Stimulated activated effector memory CD8-positive, alpha-beta T cell treated with anti-CD3 and anti-CD28 coated beads, Interleukin-12 subunit alpha, Interleukin-12 subunit beta, amount 100 ng/mL, for 72 hours (primary cell): Measurements from ENCODE around the gene BEST3.

ENCODE experiments used
- ATAC-seq: fragments of 150-1000 bp; cut with Tn5 transposase; 2 replicates; pipeline ENCODE4 v1.10.0; 2021
- DNase-seq, 2 donors: peaks; one replicate each; pipeline ENCODE4 v3.0.0; 2021 to 2022; ENCODE audit warnings: low spot score in 2 of 2
- H3K27ac Mint-ChIP-seq: one replicate; pipeline ENCODE4 v1.8.0; 2022; ENCODE audit warnings: mild to moderate bottlenecking, mixed read lengths
- H3K36me3 Mint-ChIP-seq: one replicate; pipeline ENCODE4 v1.8.0; 2022; ENCODE audit warnings: mild to moderate bottlenecking, mixed read lengths
- H3K4me1 Mint-ChIP-seq: one replicate; pipeline ENCODE4 v1.8.0; 2022; ENCODE audit warnings: mixed read lengths
- H3K4me3 Mint-ChIP-seq: one replicate; pipeline ENCODE4 v1.8.0; 2022; ENCODE audit warnings: mild to moderate bottlenecking, mixed read lengths
- H3K9me3 Mint-ChIP-seq: one replicate; pipeline ENCODE4 v1.8.0; 2022; ENCODE audit warnings: mixed read lengths

Gene BEST3

DNA sequence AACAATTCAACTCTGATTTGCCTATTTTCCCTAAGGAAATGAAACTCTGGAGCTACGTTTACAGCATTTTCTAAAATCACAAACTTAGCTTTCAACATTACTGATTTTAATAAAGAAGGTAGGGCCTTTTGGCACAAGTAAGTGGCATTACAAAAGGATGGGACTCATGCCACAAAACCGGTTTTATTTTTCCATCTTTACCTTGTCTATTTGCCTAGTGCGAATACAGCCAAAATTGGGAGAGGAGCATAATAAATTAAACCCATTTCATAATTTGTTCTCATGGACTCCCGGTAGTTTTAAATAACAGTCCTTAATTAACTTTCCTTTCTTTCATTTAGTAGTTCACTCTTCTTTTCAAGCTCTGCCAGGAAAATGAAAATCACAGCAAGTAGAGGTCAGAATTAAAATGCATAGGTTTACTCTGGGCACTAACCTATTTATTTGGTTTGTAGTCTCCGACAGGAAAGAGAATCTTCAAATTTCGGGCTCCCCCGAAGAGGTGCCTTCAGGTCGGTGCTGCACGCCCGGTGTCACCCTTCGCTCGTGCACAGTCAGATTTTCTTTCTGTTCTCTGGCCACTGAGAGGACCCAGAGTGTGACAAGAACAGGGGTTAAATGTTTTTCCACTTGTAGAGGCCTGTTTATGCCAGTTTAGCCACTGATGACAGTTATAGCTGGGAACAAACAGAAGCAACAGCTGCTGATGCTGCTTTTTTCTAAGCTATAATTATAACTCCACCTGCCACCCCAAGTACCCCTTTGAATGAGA lies at the start of gene BEST3:
TSS of gene BEST3 (minus strand) at position 535 of the 772 bp plus-strand sequence. CDS start 1,505 bp downstream, outside the sequence.
- no peaks in the 10 kb centered on the region for H3K36me3 Mint-ChIP-seq
- H3K4me1 Mint-ChIP-seq: no peaks in the 10 kb centered on the region
- ATAC-seq (no peak), DNase-seq (no peak)
- H3K27ac Mint-ChIP-seq: no peak within 1 kb of the TSS
- H3K9me3 Mint-ChIP-seq: no peaks in the 10 kb centered on the region
- no peak within 1 kb of the TSS for H3K4me3 Mint-ChIP-seq

DNA sequence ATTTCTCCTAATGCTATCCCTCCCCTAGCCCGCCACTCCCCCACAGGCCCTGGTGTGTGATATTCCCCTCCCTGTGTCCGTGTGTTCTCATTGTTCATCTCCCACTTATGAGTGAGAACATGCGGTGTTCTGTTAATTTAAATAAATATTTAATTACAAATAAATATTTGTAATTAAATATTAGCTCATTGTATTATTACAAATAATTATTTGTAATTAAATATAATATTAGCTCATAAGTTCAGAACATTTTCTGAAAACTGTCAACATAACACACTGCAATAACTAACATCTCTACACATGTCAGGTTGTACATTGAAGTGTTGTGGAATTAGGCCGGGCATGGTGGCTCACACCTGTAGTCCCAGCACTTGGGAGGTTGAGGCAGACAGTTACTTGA lies 45.0 kb upstream of the BEST3 start:
- Mint-ChIP-seq H3K4me3 (no peak overlapping the region), H3K36me3 (no peaks in the 10 kb centered on the region), H3K4me1 (peaks cover 6% of the 10 kb centered on the region), H3K27ac (no peak overlapping the region), H3K9me3 (no peaks in the 10 kb centered on the region)
- ATAC-seq: no peak
- no peak for DNase-seq

DNA sequence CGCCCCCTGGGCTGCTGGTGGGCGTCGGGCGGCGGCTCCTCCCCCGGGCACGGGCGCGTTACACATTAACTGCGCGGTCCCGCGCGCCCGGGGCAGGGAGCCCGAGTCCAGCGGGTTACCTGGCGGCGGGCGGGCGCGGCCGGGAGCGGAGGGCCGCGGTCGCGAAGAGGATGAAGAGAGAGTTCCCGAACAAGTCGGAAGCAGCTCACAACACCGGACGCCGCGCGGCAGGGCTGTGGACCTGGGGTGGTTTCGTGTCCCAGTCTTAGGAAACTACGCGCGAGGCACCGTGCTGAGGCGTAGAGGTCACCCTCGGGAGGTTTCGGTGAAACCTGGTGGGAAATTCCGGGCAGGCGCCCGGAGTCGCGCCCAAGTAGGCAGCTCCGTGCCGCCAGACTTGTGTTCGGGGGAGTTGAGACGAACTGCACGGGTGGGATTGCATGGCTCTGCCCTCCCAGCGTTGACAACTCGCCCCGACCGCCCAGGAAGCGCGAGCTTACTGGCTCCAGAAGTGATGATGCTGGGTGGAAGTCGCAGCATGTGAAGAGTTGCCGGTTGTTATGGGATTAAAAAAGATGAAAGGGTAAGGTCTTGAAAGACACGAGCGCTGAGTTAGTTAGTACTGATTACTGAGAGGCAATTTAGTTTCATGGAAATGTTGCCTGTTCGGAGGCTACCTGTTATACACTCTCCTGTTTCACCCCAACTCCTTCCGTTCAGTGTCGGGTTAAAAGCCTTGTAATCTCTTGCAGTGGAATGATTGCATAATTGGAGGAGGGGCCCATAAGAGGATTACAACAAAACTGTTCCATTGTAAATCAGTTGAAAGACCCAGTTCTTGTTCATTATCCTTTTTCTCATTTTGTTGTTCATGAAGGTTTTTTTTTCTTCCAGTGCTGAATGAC lies 40.4 kb upstream of the BEST3 start:
- no peaks in the 10 kb centered on the region for H3K36me3 Mint-ChIP-seq
- H3K4me1 Mint-ChIP-seq: peaks cover 6% of the 10 kb centered on the region
- ATAC-seq: peak; percentile 50
- peak overlapping the region; percentile 77 for H3K4me3 Mint-ChIP-seq
- DNase-seq: peak; percentile 29 to 79
- no peaks in the 10 kb centered on the region for H3K9me3 Mint-ChIP-seq
- peak overlapping the region; percentile 27 for H3K27ac Mint-ChIP-seq

DNA sequence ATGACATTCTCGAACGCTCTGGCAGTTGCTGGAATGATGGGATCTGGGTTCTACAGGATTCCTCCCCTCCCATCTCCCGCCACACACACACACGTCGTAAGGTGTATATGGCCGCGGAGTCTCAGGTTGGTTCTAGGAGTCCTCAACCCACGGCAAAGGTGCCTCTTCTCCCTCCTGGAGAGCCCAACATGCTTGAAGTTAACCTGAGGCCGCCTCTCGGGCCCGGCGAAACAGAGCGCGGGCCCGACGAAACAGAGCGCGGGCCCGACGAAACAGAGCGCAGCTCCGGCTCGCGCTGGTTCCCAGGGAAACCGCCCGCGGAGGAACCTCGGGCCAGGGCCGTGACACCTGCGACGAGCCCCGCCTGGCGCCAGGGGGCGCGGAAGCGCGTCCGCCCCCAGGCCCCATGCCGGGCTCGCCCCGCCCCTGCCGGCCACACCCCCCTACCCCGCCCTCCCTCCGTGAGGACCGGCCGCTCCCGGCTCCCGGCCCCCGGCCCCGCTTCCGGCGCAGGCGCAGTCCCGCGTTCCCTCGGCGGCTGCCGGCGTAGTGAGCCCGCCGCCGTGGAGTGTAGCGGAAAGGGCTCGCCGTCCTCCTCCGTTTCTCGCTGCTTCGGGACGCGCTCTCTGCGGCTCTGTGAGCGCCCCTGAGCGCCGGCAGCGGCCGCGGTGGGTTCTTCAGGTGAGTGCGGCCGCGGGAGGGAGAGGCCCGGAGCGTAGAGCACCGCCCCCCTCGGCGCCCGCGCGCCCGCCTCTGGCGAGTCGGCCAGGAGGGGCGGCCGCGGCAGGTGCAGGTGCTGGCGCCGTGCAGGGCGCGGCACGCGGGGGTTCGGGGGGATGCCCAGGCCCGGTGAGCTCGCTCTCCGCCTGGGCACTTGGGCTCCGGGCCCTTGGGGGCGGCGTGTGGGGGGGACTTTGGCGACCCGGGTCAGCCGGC lies 39.5 kb upstream of the BEST3 start, which contains the start of gene RAB3IP:
TSS of gene RAB3IP (plus strand) at position 510 of the 936 bp plus-strand sequence. CDS start 16,549 bp downstream, outside the sequence.
- Mint-ChIP-seq H3K9me3 (no peaks in the 10 kb centered on the region), H3K4me3 (peak within 1 kb of the TSS; percentile 77), H3K36me3 (no peaks in the 10 kb centered on the region), H3K27ac (peak within 1 kb of the TSS; percentile 27), H3K4me1 (peaks cover 6% of the 10 kb centered on the region)
- ATAC-seq (peak; percentile 90), DNase-seq (peak; percentile 94 to 95)

DNA sequence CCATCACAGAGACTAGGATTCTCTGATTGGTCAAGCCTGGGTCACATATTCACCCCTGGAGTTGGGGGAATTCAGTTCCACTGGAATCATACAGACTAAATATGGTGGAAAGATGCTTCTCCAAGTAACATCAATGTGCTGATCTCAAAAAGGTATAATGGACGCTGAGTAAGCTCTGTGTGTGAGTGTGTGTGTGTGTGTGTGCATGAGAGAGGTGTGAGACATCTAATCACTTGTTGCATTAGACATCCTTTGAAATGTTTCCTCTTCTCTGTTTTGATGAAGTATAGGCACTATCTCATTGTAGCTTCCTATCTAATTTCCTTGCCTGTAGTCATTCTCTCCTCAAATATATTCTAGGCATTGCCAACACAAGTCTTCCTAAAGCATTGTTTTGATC lies 34.5 kb upstream of the BEST3 start:
- H3K36me3 Mint-ChIP-seq: no peaks in the 10 kb centered on the region
- H3K4me3 Mint-ChIP-seq: no peak overlapping the region
- ATAC-seq (no peak), DNase-seq (no peak)
- H3K9me3 Mint-ChIP-seq: no peaks in the 10 kb centered on the region
- H3K27ac Mint-ChIP-seq: no peak overlapping the region
- H3K4me1 Mint-ChIP-seq: no peaks in the 10 kb centered on the region

DNA sequence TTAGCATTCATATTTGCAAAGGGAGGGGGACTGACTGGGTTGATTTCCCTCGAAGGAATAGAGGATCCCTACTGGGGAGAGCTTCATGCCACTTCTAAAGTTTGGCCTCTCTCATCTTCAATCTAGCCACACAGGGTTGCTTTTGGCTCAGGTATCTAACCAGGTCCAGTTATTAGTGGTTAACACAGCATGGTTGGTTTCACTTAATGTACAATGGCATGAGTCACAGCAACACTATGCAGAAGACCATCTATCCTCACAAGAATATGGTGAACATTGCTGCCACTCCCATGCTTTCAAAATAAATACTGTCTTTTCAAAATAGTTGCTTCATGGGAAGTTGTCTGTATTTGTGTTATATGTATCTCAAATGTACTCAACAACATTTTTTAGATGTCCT lies 33.0 kb upstream of the BEST3 start:
- DNase-seq (no peak), ATAC-seq (peak; percentile 42)
- H3K4me1 Mint-ChIP-seq: no peaks in the 10 kb centered on the region
- no peak overlapping the region for H3K4me3 Mint-ChIP-seq
- H3K27ac Mint-ChIP-seq: no peak overlapping the region
- H3K36me3 Mint-ChIP-seq: no peaks in the 10 kb centered on the region
- no peaks in the 10 kb centered on the region for H3K9me3 Mint-ChIP-seq

DNA sequence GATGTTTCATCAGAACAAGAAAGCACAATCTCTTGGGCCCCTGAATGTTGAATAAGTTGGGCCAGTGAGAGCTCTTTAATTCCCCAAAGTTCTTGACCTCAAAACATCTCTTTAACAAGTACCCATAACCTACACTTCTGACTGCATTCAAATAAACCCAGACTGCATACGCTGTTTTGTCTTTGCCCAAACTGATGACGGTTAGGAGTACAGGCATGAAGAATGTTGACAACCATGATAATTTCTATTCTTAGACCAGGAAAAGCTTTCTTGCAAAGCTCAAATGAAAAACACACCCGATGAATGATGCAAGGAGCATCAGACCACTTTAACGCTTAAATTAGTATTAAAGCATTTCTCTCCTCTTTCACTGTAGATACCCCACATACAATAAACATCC lies 27.8 kb upstream of the BEST3 start:
- H3K4me3 Mint-ChIP-seq: no peak overlapping the region

DNA sequence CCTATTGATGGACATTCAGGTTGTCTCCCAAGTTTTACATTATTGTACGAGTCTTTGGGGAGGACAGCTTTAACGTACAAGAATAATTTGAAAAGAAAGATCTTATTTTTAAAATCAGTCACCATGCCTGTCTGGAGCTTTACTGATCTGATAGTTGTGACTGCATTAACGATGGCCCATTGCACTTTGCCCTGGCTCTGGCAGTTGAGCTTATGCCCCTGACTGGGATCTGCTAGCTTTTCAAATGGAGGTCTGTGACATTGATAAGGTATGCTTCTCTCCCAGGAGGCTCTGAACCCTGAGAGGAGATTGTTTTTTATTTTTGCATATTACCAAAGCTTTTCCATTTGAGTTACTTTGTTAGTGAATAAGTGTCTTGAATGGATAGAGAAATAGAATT lies 21.6 kb upstream of the BEST3 start:
- Mint-ChIP-seq H3K27ac (no peak overlapping the region), H3K4me1 (no peaks in the 10 kb centered on the region), H3K9me3 (no peaks in the 10 kb centered on the region), H3K4me3 (no peak overlapping the region), H3K36me3 (no peaks in the 10 kb centered on the region)
- no peak for DNase-seq
- ATAC-seq: no peak

More for the DNA sequence above, 27.8 kb upstream of the BEST3 start:
- Mint-ChIP-seq H3K27ac (no peak overlapping the region), H3K4me1 (no peaks in the 10 kb centered on the region), H3K36me3 (no peaks in the 10 kb centered on the region), H3K9me3 (no peaks in the 10 kb centered on the region)
- ATAC-seq (no peak), DNase-seq (no peak)

DNA sequence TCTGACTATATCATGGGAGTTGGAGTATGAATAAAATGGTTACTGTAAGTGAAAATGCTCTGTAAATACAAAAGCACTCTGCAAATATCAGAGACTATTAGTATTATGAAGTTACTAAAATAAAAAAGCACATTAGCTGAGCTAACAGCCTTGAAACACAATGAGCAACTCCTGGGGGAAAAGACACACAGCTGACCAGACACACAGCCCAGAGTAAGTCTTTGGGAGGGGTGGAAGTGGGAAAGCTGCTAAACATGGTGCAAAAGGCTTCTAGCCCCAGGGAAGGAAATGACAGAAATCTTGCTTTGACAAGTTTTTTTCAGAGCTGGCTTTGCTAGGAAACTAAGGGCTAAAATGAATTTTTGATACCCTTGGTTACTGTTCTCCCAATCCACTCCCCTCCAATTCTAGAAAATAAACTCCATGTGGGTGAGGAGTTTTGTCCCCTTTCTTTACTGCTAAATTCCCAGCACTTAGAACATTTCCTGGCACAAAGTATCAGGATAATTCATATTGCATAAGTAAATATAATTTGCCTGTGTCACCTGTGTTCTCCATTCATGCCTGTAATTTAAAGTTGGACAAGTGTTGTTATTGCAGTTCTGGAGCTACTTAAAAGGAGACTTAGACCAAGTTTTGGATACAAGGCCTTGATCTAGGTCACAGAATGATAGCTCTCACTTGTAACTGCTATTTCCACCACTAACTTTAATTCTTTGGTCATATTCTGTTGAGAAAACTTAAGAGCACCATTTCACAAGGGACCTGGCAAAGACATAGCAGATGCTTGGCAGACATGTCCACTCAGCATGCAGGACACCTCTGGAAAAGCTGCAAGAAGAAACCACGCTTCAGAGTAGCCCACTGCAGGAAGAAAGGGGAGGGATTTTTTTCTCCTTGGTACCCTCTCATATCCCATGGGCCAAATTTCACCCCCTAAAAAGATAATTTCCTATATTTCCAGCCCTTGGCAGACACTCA lies 20.5 kb upstream of the BEST3 start:
- H3K4me3 Mint-ChIP-seq: no peak overlapping the region
- DNase-seq (no peak), ATAC-seq (no peak)
- no peaks in the 10 kb centered on the region for H3K9me3 Mint-ChIP-seq
- no peaks in the 10 kb centered on the region for H3K4me1 Mint-ChIP-seq
- H3K27ac Mint-ChIP-seq: no peak overlapping the region
- H3K36me3 Mint-ChIP-seq: no peaks in the 10 kb centered on the region

DNA sequence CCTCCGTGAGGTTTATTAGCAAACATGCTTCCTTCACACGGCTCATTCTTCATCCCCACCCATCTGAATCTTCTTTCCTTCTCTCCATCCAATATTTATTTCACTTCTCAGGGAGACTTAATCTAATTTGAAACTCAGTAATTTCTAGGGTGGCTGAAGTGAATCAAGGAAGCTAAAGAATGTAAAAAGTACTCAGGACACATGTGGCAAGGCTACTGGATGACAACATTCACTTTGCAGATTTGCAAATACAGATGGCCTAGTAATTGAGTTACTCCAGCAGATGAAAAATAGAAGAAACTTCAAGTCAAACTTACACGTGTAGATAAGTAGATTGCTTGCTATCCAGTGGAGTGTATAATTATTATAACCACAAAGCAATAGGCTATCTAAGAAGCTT lies 15.4 kb upstream of the BEST3 start:
- no peak for DNase-seq
- H3K27ac Mint-ChIP-seq: no peak overlapping the region
- no peak overlapping the region for H3K4me3 Mint-ChIP-seq
- no peaks in the 10 kb centered on the region for H3K36me3 Mint-ChIP-seq
- no peak for ATAC-seq
- no peaks in the 10 kb centered on the region for H3K4me1 Mint-ChIP-seq
- no peaks in the 10 kb centered on the region for H3K9me3 Mint-ChIP-seq

DNA sequence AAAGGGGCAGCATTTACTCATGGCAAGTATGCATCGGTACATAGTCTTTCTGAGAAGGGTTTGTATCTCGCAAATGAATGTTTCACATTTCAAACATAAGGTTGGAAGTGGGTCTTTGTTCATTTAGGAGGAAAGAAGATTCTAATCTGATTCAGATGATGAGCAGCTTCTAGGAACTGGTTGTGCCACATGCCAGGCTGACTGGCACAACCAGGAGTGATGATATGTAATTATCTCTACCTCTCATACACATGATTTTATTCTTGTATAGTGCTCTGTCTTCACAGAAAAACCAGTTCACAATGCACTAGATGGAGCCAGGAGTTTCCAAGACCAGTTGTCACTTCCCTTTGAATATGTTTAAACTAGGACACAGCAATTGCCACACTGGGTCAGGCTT lies 13.7 kb upstream of the BEST3 start:
- Mint-ChIP-seq H3K9me3 (no peaks in the 10 kb centered on the region), H3K4me3 (no peak overlapping the region), H3K27ac (no peak overlapping the region), H3K4me1 (no peaks in the 10 kb centered on the region), H3K36me3 (no peaks in the 10 kb centered on the region)
- no peak for ATAC-seq
- DNase-seq: no peak

DNA sequence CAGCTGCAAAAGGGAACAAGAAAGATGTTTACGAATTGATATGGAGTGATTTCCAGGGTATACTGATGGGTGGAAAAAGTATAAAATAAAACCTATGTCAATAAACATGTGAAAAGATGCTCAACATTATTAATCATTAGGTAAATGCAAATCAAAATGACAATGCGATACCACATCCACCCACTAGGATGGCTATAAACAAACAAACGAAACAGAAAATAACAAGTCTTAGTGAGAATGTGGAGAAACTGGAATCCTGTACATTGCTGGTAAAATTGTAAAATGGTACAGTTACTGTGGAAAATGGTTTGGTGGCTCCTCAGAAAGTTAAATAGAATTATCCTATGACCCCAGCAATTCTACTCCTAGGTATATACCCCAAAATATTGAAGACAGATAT lies 9.5 kb upstream of the BEST3 start:
- Mint-ChIP-seq H3K9me3 (no peaks in the 10 kb centered on the region), H3K4me1 (no peaks in the 10 kb centered on the region), H3K36me3 (no peaks in the 10 kb centered on the region)

DNA sequence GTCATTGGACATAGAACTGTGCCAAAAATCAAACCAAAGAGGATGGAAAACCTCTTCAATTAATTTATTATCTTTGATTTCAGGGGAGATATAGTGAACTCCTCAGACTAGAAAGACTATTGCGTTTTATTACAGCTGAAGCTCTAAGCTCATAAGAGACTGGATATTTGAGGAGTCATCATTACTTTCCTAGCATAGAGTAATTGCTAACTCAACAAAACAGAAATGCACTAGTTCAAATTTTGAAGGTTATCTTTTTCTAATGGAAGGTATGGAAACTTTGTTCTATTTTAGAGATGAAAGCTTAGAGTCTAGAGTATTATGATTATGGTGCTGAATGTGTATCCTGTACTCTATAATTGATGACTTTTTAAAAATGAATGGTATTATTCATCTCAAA lies 5.3 kb upstream of the BEST3 start:
- Mint-ChIP-seq H3K4me1 (no peaks in the 10 kb centered on the region), H3K27ac (no peak overlapping the region), H3K9me3 (no peaks in the 10 kb centered on the region), H3K36me3 (no peaks in the 10 kb centered on the region), H3K4me3 (no peak overlapping the region)
- DNase-seq (no peak), ATAC-seq (no peak)

More for the DNA sequence above, 9.5 kb upstream of the BEST3 start:
- no peak overlapping the region for H3K4me3 Mint-ChIP-seq
- DNase-seq (no peak), ATAC-seq (no peak)
- no peak overlapping the region for H3K27ac Mint-ChIP-seq

DNA sequence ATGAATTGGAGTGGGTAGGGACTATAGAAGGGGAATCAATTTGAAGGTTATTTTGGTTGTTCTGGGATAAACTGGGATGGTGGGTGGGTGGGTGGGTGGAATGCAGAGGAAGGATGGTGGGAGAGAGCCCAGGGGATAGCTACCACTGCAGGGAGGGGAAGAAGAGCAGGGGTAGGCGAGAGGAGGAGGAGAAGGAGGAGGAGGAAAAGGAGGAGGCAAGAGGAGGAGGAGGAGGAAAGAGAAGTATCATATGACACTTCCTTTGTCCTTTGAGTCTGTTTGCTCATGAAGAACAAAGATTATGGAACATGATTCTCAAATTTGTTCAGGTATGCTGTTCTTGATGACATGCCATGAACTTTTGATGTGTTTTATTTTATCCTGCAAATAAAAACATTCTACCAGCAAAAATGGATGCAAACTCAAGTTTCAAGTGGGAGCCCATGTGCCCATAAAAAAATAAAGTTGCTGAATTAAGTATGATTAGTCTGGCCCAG lies 4.1 kb upstream of the BEST3 start:
- no peaks in the 10 kb centered on the region for H3K36me3 Mint-ChIP-seq
- H3K9me3 Mint-ChIP-seq: no peaks in the 10 kb centered on the region

More for the DNA sequence above, 4.1 kb upstream of the BEST3 start:
- Mint-ChIP-seq H3K4me1 (no peaks in the 10 kb centered on the region), H3K4me3 (no peak overlapping the region), H3K27ac (no peak overlapping the region)
- ATAC-seq: no peak
- DNase-seq: no peak
